HG03342 (cell line): Measurements from ENCODE around the gene ZPR1.

Experiments used
- ATAC-seq: cut with Tn5 transposase; IDR thresholded peaks from one replicate; pipeline ENCODE4 v1.9.1; 2021; ENCODE audit warnings: mild to moderate bottlenecking, moderate library complexity; ENCODE audit not compliant: unreplicated experiment

ZPR1 gene

DNA sequence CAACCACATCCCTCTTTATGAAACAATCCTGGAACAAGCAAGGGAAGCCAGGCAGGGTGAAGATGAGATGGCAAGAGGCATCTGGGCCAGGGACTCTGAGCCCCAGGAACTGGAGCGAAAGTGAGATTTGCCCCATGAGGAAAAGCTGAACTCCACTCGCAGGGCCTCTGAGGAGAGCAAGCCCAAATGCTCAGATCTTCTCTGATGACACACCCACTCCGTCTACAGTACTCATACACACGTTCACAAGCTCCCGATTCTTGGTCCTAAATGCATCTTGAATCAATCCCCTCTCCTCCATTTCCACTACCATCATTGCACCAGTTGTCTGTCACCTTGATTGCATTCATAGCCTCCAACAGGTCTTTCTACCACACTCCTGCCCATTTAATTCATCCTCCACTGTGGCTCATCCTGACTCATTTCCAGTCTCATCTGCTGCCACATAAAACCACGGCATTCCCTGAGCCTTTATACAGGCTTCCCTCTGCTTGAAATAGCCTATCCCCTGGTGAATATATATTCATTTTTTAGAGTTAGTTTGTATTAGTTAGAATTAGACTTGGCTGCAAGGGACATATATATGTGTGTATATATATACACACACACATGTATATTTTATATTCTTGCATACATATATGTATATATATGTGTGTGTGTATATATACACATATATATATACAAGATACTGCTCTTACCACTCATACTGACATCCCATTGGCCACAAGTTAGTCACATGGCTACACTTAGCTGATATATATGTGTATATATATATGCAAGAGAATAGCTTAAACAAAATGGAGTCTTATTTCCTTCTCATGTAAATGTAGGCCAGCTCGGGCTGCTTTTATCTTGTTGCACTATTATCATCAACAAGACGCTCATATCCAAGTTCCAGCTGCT, 5.3 kb upstream of the ZPR1 start:
- no peak for ATAC-seq

DNA sequence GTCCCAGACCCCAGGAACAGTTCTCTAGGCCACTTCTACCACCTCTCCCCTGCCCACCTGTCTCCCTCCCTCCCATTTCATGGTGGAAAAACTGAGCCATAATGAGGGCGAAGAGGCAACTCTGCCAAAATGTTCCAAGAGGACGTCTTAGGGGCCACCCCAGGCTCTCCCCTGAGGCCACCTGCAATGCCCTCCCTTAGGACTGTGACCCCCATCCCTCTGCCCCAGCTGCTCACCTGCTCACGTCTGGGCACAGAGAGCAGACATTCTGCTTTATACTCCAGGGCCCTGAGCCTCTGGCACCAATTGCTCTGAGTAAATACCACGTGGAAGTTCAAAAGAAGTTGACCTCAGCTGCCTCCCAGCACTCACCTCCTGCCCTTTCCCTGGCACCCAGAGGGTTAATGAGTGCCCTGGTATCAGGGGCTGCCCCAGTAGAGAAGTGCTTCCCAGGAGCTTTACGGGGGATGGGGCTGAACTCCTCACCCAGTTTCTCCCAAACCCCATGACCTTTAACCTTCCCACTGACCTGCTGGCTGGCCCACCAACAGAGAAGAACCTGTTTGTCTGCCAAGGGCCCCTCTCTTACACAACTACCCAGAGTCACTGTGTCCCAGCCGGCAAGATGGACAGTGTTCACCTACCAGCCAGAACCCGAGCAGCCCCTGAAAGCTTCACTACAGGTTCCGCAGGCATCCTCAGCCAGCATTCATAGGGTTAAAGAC, 4.5 kb upstream of the ZPR1 start:
- no peak for ATAC-seq

DNA sequence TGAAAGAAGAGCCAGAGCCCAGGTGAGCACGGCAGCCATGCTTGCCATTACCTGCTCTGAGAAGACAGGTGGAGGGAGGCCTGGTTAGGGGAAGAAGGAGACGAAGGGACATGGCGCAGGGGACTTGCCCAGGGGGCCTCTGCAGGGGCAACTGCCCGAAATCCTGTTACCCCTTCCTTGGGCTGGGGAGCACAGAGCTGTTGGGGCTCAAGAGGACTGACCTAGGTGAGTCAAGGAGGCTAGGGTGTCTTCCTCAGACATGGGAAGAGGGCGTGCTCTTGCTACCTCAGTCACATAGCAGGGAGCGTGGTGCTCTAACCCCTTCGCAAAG, 4.0 kb upstream of the ZPR1 start, which contains the start of gene APOA5:
APOA5 (minus strand) TSS at position 67 of the 331 bp plus-strand sequence; CDS start at position 48, 19 bp downstream.
- ATAC-seq: no peak

DNA sequence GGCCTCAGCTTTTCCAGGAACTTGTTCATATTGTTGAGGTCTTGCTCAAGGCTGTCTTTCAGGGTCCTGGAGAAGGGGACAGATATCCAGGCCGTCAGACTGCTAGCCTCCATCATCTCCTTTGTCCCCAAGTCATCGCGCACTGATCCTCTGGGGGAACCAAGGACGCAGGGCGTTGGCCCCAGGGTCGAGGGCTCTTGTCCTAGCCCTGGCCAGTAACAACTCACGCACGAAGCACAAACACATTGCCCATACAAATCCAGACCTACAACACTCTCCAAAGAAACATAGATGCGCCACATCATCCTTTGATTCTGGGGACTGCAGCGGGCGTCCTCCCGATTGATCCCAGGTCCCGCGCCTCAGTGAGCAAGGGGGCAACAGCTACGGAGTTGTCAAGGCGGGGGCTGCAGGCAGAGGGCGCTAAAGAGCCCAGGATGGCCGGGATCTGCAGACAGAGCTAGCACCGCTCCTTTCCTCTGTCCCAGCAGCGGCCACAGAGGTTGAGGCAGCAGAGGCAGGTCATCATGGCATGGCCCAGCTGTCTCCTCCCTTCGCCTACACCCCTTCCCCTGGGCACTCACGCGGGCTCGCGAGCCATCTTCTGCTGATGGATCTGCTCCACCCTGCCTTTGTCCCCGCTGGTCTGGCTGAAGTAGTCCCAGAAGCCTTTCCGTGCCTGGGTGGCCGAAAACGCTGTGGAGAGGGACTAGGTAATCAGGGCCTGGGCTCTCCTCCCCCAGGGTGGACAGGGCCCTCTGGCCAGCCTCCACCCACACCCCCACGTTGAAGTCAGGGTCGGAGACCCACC, 3.4 kb upstream of the ZPR1 start:
- ATAC-seq: peak; percentile 45

DNA sequence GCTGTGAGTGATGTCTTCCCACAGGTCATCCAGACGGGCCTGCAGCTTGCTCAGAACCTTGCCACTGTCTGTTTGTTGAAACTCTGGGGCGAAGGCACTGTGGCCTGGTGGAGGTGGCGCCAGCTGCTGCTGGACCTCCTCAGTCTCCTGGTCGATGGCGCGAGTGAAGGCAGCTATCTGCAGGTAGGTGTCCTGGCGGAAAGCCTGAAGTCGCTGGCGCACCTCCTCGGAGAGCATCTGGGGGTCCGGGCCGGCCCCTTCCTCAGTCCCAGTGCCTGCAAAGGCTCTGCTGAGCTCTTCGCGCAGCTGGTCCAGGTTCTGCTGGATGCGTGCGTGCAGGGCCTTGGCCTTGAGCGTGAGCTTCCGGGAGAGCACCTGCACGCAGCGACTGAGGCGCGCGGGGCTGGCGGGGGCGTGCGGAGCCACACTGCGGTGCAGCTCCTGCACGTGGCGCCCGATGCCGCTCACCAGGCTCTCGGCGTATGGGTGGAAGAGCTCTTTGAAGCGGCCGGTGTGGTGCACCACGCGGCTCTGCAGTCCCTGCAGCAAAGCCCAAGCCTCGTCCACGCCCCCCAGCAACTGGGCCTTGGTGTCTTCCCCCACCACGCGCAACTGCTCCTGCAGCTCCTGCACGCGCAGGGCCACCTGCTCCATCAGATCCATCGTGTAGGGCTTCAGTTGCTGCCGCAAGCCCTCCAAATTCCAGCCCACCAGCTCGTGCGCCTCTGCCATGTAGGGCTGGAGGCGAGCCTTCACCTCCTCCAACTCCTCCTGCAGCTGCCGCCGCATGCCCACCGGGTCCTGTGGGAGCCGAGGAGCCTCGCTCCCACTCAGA, 2.6 kb upstream of the ZPR1 start:
- ATAC-seq: no peak

DNA sequence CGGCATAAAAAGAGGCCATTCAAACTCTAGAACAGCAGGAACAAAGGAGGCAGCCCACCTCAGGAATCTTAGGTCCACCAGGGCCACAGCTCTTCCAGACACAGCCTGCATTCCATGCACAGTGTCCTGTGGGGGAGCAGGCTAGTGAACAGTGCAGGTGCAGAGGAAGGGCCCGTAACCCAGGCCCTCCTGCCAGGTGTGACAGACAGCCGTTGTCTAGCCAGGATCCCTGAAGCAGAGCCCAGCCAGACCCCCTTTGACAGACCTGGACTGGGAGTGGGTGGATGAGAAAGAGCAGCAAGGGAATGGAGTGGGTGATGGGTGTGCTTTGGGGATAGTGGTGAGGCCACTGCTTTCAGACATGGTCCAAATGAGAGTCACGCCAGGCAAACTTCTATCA, 1.2 kb upstream of the ZPR1 start:
- no peak for ATAC-seq

DNA sequence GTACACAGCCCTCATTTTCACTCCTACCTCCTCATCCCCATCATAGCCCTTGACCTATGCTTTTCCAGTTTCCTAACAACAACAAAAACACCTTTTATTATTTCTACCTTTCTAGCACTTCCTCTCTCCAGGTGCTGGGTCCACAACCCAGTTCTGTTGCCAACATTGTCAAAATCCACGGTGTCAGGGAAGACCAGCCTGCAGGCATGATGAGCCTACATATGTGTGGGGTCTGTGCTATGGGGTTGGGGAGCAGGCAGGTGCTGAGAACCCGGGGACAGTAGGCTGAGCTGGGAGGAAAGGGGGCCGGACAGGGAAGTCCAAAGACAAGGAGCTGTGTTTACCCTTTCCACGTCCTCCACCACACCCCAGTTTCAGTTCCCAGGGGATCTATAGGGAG, 711 bp upstream of the ZPR1 start:
- ATAC-seq: no peak

DNA sequence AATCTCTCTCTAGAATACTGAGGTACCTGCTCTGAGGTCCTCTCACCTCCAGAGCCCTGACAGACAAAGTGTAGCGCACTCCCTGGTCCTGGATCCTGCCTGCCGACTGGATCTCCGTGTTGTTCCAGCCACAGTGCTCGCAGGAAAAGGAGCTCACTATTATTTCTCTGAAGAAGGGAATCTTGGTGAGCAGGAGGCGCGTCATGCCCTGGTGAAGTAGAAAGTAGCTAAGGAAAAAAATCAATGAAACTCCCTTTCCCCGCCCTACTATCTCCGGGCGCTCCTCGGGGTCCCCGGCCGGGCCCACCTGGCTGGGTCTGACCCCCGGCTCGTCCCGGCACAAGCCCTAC, 412 bp downstream of the ZPR1 start:
- ATAC-seq: peak; percentile 3

DNA sequence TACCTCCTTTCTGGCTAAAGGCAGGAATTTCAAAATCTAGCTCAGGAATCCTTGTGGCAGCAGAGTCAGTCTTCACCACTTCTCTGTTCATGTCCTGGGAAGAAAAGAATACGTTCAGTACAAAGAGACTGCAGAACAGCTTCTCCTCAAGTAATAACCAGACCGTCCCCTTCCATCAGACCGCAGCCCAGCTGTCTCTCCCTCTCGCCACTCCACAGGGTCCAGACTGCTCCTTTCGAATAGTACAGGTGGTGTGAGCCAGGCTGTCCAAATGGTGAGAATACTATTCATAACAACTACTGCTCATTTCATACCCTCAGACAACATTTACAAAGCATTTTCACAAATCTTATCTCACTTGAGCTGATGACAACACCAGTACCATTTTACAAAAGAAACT, 857 bp downstream of the ZPR1 start:
- no peak for ATAC-seq

DNA sequence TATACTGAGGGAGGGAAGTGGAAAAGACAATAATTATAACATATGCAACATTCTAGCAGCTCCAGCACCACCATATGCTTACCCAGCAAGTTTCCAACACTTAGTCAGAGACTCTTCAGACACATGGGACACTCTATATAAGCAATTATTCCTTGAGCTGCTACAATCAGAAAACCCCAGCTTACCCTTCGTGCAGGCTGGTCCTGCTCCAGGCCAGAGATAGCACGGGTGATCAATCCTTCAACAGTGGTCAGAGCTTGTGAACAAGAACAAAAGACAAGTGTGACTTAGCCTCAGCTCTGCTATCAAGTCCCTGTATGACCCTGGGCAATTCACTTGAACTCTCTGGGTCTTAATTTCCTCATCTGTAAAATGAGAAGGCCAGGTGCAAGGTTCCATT, 1.5 kb downstream of the ZPR1 start:
- ATAC-seq: no peak

DNA sequence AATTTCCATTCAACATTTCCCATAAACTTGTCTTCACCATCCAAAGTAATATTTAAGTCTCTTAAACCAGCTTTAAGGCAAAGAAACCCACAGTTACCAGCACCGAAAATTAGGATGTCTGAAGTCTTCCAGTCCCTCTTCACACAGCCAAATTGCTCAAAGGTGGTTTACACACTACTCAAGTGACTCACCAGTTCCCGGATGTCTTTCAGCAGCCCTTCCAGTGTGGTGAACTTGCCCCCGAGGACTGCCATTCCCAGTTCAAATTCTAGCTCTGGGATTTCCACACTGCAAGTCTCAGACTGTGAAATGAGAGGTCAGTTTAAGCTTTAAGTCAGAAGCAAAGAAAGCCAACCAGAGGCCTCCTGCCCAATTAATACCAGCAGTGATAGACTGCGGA, 5.1 kb downstream of the ZPR1 start:
- ATAC-seq: no peak

DNA sequence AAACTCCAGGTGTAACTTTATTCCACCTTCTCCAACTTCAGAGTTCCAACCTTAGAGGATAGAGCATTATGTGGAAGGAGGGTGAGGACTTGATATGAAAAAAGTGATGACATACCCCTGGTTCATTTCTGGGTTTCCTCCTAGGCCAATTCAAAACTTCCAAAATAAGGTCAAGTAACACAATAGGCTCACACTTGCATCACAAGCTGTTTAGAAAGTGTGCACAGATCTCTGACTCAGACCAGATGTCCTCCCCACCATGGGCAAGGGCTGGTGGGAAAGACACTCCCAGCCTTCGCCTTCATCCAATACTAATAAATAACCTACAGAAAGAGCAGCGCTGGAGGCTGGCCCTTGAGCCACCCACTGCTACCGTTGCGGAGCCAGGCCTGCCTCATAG, 9.3 kb downstream of the ZPR1 start:
- no peak for ATAC-seq

DNA sequence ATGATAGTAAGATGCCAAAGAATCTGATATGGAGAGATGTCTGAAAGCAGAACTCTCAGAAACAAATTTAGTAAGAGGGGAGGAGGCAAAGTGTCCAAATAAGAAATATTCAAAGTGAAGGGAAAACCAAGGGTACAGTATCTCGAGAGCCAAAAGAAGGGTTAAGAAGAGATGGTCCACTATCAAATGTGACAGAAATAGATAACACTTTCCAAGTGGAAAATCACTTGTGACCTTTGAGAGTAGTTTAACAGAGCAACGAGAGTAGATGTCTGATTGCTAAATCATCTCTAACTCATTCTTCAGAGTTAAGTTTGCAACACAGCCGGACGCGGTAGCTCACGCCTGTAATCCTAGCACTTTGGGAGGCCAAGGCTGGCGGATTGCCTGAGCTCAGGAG, 10.8 kb downstream of the ZPR1 start:
- no peak for ATAC-seq

DNA sequence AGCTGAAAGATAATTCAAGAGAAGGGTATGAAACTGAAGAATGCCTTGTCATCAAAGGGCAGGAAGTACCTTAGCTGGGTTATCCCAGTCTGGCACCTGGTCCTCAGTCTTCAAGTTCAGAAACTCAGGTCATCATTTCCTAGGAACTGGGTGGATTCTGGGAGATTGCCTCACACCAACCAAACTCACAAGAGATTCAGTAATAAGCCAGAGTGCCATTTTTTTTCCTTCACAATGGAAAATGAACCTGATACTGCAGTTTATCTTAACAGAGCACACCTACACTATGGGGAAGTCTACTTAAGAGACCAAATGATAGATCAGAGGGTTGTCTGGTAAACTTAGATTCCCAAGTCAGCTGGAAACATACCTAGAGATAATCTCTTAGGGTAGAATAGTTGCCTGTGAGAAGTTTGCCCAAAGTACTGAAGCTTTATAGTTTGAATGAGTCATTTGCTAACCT, 11.3 kb downstream of the ZPR1 start:
- no peak for ATAC-seq

DNA sequence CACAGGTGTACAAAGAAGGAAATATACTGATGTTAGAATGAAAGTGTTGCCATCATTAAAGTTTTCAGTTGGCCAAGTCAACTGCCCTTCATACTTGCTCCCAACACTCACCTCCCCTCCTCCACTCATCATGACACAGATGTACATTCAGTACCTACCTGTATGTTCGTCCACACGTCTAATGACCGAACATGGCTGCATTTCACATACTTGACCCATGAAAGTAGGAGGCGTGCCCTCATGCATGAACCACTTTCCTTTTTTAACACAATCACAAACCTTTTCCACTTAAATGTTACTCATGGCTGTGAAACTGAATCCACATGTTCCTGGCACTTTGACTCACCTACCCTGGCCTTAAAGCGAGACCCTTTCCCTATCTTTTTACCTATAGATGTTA, 11.8 kb downstream of the ZPR1 start:
- no peak for ATAC-seq

DNA sequence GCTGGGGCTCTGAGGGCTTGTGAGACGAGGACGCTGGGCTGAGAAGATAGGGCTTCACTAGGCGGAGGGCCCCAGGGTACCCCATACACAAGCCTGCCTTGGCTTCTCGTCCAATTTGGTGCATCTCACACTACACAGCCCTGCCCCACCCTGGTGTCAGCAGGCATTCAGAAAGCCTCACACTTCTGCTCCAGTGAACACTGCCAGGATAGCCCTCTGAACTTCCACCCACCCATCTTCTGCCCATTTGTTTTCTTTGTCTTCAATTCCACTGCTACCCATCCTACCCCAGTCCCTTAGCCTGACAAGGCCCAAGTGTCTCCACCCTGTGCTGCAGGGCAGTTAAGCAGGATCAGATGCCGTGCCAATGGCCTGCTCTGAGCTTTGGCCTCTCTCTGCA, 13.2 kb downstream of the ZPR1 start:
- no peak for ATAC-seq

DNA sequence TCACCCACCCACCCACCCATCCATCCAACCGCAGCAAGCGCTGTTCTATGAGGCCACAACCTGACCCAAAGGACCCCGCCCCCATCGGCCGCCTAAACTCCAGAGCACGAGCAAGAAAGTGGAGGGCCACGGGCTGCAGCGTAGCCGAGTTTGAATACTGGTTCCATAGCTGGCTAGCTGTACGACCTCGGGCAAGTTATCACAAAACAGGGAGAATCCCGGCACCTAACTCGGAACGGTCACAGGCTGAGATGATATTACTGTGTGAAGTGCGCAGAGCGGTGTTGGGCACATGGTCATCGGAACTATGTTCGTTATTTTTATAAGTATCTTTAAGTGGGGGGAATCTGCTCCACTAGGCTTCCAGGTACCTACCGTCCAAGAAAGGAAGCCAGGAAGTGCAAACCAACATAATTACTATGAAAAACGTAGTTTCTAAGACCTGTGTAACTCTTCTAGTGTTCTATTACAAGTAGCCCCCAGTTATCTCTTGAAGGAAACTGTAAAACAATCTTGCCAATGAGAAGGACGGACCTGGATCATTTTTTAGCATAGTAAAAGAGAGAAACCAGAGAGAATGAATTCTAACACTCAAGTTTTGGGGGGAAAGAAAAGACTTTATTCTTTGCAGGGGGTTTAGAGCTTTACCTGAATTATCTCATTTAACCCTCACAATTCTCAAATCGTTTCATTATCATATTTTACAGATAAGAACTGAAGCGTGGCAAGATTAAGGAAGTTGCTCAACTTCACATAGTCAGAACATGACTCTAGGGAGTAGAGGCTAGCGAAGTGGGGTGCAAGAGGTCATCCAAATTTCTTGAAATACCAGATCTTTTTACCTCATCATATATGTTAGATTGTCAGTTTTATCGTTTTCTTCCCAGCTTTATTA, 14.4 kb downstream of the ZPR1 start:
- ATAC-seq: peak; percentile 31

DNA sequence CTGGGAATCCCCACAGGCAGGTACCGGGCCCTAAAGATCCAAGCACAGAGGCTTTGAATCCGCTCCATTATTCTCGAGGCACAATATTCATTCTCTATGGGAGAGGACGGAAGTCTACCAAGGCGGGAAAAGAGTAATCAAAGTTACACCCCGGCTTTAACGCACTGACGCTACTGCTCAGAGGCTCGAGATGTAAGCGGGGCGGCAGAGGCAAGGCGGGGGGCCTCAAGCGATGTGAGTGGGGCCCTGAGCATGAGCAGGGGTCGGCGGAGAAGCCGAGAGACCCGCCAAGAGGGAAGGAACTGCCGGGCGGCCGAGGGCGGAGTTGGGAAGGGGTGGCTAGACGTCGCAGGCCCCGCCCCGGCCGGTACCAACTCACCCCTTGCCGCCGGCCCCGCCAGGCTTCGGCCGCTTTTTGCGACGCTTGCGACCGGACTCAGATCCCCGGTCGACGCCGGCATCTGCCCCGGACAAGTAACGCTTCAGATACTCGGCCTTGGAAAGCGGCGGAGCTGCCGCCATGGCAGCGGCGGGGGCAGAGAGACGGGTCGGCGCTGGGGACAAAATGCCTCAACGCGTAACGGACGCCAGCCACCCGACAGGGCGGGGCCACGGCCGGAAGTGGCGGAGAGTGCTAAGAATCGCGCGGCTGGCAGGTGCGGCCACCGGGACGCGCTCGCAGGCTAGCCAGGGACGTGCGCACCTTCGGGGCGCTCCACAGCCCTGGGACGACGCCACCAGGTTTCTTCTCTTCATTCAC, 15.2 kb downstream of the ZPR1 start, which contains the start of gene BUD13:
BUD13 (minus strand) TSS at position 545 of the 760 bp plus-strand sequence; CDS start at position 522, 23 bp downstream.
- peak; percentile 83 for ATAC-seq

DNA sequence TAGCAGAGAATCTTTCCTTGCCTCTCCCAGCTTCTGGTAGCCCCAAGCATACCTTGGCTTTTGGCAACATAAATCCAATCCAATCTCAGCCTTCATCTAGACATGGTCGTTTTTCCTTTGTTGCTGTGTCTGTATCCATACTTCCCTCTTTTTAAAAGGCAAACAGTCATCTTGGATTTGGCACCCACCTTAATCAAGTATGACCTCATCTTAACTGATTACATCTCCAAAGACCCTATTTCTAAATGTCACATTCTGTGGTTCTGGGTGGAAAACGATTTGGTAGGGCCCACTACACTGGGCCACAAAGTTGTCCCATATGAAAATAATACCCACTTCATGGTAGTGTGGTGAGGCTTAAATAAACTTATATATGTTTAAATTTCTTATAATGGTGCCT, 15.9 kb downstream of the ZPR1 start:
- no peak for ATAC-seq
